Neutrophil (primary cell): ENCODE measurements around the gene FRMD7.
A peak's percentile ranks its signal among the peaks of the same experiment; 100 is the strongest.

Experiments used
- H3K27ac ChIP-seq: fragments of 200-600 bp; sonication (generic); 2 replicates; pipeline ENCODE4 v1.5.1; 2016; ENCODE audit warnings: mild to moderate bottlenecking, moderate library complexity
- H3K27me3 ChIP-seq: fragments of 200-600 bp; sonication (generic); 2 replicates; pipeline ENCODE4 v1.6.0; 2016; ENCODE audit warnings: mild to moderate bottlenecking
- H3K36me3 ChIP-seq: fragments of 200-600 bp; sonication (generic); 2 replicates; pipeline ENCODE4 v1.5.1; 2017
- H3K4me1 ChIP-seq, 2 experiments: fragments of 200-600 bp in 1 of 2; sonication (generic) in 1 of 2; 1 replicate in 1 of 2; 2 replicates in 1 of 2; pipeline versions ENCODE4 v1.5.1 to v1.6.1; 2013 to 2016; ENCODE audit warnings: low read depth in 1 of 2, low read length in 1 of 2, mild to moderate bottlenecking in 1 of 2, moderate library complexity in 1 of 2; ENCODE audit not compliant: control insufficient read depth in 1 of 2, insufficient read depth in 1 of 2
- H3K4me3 ChIP-seq, 2 experiments: fragments of 200-600 bp in 1 of 2; sonication (generic) in 1 of 2; 1 replicate in 1 of 2; 2 replicates in 1 of 2; pipeline ENCODE4 v1.5.1; 2013 to 2016; ENCODE audit warnings: low read depth in 1 of 2, low read length in 1 of 2, mild to moderate bottlenecking in 1 of 2, moderate library complexity in 1 of 2
- H3K9me3 ChIP-seq: fragments of 200-600 bp; sonication (generic); 2 replicates; pipeline ENCODE4 v1.5.1; 2016
- TF ChIP-seq, protein P1 (sequence below): fragments of 200-600 bp; sonication (generic); IDR thresholded peaks from 2 replicates; pipeline ENCODE4 v1.5.1; 2016; ENCODE audit warnings: antibody characterized with exemption

Gene FRMD7

DNA sequence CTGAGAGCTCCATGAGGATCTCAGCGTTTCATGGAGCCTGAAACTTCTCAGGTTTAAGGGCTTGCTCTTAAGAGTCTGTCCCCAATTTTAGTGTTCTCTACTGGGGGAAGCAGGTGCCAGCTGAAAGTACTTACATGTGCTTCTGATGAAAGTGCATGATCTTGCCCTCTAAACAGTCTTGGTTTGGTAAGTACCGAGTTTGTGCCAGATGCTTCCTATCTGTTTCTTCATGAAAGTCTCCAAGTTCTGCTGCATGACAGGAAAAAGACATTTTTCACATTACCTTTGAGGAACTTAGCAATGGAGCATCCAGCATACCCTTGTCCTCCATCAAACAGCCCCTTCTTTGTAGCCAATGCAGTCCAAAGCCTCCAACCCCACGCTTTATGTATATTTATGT lies 42.0 kb downstream of the FRMD7 start:
- Histone ChIP-seq H3K36me3 (no peaks in the 10 kb centered on the region), H3K4me3 (no peak overlapping the region), H3K9me3 (no peaks in the 10 kb centered on the region), H3K4me1 (peaks cover 12 to 23% of the 10 kb centered on the region in 2 experiments), H3K27ac (no peak overlapping the region), H3K27me3 (no peaks in the 10 kb centered on the region)
- TF ChIP-seq, protein P1, sequence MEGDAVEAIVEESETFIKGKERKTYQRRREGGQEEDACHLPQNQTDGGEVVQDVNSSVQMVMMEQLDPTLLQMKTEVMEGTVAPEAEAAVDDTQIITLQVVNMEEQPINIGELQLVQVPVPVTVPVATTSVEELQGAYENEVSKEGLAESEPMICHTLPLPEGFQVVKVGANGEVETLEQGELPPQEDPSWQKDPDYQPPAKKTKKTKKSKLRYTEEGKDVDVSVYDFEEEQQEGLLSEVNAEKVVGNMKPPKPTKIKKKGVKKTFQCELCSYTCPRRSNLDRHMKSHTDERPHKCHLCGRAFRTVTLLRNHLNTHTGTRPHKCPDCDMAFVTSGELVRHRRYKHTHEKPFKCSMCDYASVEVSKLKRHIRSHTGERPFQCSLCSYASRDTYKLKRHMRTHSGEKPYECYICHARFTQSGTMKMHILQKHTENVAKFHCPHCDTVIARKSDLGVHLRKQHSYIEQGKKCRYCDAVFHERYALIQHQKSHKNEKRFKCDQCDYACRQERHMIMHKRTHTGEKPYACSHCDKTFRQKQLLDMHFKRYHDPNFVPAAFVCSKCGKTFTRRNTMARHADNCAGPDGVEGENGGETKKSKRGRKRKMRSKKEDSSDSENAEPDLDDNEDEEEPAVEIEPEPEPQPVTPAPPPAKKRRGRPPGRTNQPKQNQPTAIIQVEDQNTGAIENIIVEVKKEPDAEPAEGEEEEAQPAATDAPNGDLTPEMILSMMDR: no peak

DNA sequence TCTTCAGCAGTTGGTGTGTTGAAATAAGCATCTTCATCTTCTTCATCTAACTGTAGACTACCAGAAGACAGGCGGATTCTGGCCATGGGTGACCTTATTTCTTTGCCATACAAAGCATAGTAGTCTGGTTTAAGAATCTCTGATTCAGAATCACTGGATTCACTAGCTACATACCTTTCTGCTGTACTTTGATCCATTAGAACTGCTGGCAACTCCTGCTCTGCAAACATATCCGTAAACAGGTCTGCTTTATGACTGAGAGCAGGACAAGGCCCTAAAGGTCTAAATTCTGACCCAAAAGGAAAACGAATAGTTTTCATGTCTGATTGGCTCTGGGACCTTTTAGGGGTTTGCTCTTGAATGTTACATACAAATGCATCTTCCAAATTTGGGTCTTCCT lies 49.9 kb downstream of the FRMD7 start:
- no peaks in the 10 kb centered on the region for H3K27me3 ChIP-seq
- TF ChIP-seq, protein P1: no peak
- H3K36me3 ChIP-seq: peaks cover 14% of the 10 kb centered on the region
- H3K9me3 ChIP-seq: no peaks in the 10 kb centered on the region
- no peak overlapping the region for H3K4me3 ChIP-seq
- no peaks in the 10 kb centered on the region for H3K4me1 ChIP-seq
- peak overlapping the region; percentile 10 for H3K27ac ChIP-seq

DNA sequence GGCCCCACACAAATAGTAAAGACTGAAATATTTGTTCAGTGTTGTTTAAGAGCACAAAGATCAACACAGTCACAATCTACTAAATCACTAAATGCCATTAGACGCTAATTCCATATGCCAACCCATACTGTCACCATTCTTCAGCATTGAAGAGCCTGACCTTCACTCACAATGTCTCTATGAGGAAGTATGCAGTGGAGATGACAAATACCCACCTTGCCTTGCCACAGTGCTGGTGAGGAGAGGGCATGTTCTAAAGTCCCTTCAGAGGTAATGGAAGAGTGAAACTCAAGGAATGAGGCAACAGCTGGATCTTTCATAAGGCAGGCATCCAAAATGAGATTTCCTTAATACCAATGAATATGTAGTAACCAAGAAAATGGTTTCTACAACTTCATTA lies 50.4 kb downstream of the FRMD7 start:
- Histone ChIP-seq H3K4me1 (no peaks in the 10 kb centered on the region), H3K36me3 (peaks cover 19% of the 10 kb centered on the region)

DNA sequence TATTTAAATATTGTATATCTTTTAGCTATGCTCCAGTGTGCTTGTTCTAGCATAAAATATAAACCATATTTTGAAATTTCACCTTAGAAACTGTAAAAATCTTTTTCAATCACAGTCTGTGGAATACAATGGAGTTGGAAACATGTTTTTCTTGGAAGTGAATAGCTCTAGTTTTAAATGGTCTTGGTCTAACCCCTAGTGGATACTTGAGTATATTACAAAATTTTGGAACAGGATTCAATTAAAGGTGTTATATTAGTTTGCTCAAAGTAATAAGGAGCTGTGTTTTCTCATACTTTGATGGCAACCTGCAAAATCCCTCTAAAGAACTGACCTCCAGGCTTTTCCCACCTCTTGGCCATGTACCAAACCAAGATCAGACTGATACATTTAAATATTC lies 56.6 kb downstream of the FRMD7 start:
- no peaks in the 10 kb centered on the region for H3K4me1 ChIP-seq
- H3K9me3 ChIP-seq: no peaks in the 10 kb centered on the region
- no peaks in the 10 kb centered on the region for H3K27me3 ChIP-seq
- TF ChIP-seq, protein P1: no peak
- no peak overlapping the region for H3K4me3 ChIP-seq
- H3K36me3 ChIP-seq: peaks cover 31% of the 10 kb centered on the region
- H3K27ac ChIP-seq: no peak overlapping the region

More for the DNA sequence above, 50.4 kb downstream of the FRMD7 start:
- Histone ChIP-seq H3K27ac (peak overlapping the region; percentile 10), H3K4me3 (no peak overlapping the region), H3K9me3 (no peaks in the 10 kb centered on the region), H3K27me3 (no peaks in the 10 kb centered on the region)
- TF ChIP-seq, protein P1: no peak

DNA sequence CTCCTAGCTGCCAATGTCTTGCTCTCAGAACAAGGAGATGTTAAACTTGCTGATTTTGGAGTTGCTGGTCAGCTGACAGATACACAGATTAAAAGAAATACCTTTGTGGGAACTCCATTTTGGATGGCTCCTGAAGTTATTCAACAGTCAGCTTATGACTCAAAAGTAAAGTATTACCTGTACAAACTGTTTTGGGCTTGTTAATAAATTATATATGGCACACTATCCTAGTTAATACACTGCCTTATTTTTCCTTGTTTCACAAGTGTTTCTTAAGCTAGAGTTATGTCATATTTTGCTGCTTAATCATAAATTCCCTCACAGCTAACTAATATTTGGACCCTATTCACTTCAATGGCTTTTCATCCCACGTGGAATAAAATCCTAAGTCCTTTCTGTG lies 59.4 kb downstream of the FRMD7 start:
- no peaks in the 10 kb centered on the region for H3K27me3 ChIP-seq
- no peak overlapping the region for H3K4me3 ChIP-seq
- H3K27ac ChIP-seq: no peak overlapping the region
- TF ChIP-seq, protein P1: no peak
- no peaks in the 10 kb centered on the region for H3K9me3 ChIP-seq
- peaks cover 23% of the 10 kb centered on the region for H3K36me3 ChIP-seq
- no peaks in the 10 kb centered on the region for H3K4me1 ChIP-seq

DNA sequence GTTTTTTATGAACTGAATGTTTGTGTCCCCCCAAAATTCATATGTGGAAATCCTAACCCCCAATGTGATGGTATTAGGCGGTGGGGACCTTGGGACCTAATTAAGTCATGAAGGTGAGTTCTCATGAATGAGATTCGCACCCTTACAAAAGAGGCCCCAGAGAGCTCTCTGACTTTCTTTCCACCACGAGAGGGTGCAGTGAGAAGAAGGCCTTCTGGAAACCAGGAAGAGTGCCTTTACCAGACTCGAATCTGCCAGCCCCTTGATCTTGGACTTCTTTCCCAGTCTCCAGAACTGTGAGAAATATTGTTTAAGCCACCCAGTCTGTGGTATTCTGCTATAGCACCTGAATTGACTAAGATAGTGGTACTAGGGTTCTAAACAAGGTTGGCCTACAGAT lies 64.0 kb downstream of the FRMD7 start:
- no peaks in the 10 kb centered on the region for H3K9me3 ChIP-seq
- H3K36me3 ChIP-seq: peaks cover 3% of the 10 kb centered on the region
- TF ChIP-seq, protein P1: no peak
- no peak overlapping the region for H3K27ac ChIP-seq
- H3K4me1 ChIP-seq: no peaks in the 10 kb centered on the region
- H3K27me3 ChIP-seq: no peaks in the 10 kb centered on the region
- no peak overlapping the region for H3K4me3 ChIP-seq
